Epidermal melanocyte (primary cell): ENCODE results near the gene CCDC192.
A peak's percentile ranks its signal among the peaks of the same experiment; 100 is the strongest.

Experiments
- DNase-seq: peaks from one replicate; pipeline ENCODE4 v3.0.0; 2011; ENCODE audit warnings: low spot score; ENCODE audit not compliant: insufficient read length

CCDC192 gene

DNA sequence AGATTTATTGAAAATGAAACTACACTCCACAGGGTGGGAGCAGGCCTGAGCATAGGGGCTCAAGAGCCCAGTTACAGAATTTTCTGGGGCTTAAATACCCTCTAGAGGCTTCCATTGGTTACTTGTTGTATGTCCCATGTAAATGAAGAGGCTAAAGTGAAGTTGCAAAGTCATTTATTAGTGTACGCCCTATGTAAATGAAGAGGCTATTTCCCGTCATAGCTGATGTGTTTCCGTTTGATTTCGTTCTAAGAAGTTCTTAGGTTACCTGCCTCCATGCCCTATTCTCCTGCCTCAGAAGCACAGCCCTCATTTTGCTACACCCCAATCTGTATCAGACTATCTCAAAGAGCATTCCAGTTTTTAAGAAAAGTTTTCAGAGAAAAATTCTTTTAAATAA lies 273.3 kb downstream of the CCDC192 start:
- DNase-seq, result no peak

DNA sequence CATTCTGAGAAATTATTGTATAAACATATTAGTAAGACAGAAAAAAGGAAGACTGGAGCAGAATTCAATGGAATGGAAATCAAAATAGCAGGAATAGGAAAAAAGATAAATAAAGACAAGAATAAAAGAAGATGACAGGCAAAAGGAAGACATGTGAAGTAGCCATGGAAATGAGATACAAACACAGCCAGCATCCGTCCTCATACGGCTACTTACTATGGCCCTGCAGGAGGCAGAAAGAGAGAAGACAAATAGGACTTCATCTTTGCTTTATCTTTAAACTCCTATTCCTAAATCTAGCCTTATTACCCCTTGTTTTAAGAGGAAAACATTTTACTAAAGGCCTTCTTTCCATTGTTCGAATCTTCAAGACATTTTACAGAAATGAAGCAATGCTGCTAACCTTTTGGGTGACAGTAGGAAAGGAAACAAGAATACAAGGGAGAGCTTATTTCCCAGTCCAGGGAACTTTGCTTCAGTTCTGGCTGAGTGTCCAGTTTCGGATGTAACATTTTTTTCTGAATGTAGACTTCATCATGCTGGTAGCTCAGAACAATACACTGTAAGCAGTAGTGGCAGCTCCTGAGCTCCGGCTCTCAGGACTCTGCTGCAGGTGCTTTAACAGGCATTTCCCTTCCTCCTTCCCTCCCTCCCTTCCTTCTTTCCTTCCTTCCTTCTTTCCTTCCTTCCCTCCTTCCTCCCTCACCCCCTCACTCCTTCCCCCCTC lies 274.0 kb downstream of the CCDC192 start:
- DNase-seq, result no peak

DNA sequence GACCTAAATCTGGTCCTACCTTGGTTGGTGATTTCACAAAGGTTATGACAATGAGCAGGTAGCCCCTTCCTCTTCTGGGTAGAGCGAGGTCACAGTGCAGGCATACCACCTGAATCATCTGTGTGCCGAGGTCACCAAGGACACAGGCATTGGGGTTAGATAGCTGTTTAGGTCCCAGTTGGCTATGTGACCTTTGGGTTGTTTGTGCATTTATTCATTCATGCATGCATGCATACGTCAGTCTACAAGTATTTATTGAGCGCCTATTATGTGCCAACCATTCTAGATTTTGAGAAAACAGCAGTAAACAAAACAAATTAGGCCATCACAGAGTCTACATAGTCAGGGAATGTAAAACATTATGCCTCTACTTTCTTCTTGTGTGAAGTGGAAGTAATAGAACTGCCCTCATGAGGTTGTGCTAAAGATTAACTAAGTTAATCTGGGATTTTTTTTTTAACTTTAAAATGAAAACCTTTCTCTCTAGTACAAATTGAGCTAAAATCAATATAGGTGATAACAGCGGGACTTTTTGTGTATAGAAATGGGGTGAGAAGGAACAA lies 275.6 kb downstream of the CCDC192 start:
- DNase-seq, result no peak

DNA sequence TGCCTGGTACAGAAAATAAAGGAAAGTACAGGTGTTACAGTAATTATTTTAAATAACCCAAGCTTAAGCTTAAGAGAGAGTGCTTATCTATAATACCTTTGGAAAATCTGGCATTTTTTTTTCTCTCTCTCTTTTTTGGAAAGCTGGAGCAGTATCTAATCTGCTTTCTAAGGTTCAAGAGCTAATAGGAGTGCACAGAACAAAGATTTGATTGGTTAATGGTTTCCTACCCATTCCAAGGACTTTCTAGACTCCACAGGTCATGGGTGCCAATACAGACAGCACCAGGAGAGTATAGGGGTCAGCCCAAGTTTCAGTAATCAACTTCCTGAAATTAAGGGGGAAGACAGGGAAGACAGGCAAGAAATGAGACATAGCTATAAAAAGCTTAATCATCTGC lies 276.3 kb downstream of the CCDC192 start:
- no peak for DNase-seq

DNA sequence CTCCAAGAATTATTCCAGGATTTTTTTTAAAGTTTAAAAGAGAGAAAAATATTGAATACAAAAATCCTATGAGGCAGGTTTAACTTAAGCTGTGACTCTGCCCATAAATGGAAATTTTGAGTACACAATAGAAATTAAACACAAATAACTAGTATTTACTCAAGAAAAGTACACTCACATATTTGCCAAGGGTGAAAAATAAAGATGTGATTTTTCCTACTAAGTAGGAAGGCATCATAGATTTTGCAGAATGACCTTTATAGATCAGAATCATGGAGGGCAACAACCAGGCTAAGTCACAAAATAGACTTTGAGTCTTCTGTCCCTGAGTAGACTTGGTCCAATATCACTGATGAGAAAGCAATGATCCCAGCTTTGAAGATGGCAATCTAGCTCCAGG lies 277.7 kb downstream of the CCDC192 start:
- DNase-seq, result no peak

DNA sequence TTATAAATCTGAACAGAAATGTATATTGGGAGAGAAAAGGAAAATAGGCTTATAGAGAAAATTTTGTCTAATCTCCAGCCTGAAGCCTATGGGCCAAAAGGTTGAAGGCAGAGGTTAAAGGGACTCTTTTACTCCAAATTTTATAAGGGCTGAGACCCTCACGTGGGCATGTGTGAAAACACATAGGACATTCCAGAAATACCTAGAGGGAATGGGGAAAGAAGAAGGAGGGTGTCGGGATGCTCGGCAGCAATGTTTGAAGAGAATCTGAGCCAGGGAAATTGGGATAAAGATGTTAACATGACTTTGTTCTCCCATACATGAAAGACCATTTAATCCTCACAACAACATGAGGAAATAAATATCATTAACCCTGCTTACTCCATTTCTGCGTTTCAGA lies 278.3 kb downstream of the CCDC192 start:
- no peak for DNase-seq

DNA sequence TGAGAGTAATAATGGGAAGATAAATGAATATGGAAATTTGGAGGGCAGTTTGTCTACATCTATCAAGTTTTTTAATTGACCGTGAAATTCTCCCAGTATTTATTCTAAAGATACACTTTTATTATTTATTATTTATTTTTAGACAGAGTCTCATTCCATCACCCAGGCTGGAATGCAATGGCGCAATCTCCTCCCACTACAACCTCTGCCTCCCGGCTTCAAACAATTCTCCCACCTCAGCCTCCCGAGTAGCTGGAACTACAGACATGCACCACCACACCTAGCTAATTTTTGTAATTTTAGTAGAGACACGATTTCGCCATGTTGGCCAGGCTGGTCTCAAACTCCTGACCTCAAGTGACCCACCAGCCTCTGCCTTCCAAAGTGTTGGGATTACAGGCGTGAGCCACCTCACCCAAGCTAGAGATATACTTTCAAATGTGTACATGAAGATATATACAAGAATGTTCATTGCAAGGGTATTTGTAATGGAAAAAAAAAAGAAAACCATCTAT lies 282.7 kb downstream of the CCDC192 start:
- no peak for DNase-seq

DNA sequence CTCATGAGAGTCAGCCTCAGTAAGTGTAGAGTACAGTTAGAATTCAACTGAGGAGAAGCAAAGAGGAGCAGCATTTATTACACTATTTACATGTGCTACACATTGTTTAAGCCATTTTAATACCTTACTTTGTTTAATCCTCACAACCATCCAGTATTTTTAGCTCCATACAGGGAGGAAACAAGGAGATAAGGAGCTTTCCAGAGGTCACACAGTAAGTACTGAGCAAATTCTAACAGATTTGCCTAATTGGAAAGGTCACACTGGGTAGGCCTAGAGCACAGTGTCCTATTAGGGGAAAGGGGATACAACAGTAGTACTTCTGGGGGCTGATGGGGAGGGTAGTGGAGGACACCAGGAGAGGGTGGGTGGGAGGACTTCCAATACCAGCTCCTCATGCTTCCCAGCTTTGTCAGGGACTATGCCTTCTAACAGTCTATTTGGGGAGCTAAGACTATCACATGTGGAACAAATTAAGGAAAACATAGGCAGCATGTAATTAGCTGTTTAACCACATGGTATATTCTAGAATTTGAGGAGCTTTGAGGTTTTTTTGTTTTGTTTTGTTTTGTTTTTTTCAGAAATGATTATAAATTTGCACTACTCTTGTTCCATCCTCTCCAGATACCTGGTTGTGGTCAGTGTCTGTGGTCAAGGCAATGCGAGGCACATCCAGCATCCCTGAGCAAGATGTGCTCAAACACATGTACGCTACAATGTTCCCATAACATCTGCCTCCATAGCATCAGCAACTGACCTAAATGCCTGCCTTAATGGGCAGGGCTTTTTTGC lies 284.4 kb downstream of the CCDC192 start:
- no peak for DNase-seq

DNA sequence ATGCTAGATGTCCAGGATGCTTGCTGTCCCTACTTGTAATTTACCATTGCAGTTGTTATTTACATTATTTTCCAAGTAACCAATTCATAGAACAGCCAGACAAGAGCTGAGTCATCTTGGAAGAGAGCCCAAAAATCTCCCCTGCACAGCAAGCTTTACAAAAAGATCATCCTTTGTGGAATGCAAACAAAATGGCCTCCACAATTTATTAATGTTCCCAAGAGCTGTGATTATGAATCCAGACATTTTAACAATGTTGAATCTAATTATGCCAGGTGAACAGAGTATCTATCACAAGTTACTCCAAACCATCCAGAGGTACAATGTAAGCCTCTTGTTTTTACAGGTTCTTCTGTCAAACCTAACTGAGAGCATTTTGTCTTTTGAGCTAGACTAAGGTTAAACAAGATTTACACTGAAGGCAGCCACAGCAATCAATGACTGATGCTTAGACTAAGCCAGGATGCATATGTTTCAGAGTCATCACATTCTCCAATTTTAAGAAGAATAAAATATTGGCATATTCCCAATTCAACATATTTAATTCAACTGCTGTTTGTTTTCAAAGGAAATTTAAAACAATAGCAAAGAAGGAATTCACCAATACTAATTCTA lies 285.1 kb downstream of the CCDC192 start:
- DNase-seq, result peak; percentile 19
